ENCODE data around the gene ONECUT2.

ONECUT2 gene

DNA sequence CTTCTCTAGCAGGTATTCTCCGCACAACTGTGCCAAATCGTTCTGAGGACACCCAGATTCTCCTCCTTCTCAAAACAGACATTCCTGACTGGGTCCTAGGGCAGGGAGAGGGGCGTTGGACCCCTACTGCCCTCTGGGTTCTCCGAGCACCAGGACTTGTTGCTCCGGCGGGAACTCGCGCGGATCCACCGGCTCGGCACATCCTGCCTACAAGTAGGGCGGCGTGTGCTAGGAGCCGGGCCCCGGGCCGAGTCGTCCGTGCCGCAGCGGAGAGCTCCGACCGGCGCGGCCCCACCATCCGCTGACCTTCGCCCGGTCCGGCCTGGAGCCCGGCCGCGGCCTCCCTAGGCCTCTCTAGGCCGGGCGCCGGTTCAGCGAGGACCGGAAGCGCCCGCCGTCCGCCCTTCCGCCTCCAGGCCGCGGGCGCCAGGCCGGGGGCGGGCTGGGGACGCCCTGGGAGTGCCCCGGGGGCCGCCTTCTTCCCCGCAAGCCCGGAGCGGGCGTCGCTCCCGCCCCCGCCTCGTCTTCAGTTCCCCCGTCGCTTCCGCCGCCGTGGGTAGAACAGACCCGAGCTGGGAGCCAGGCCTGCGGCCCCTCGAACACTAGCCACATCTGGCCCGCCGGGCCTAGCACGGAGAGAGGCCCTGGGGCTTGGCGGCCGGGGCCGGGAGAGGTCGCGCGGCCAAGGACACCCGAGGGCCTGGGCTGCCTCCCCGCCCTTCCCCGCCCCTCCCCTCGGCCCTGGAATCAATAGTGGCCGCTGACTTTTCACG, 7.6 kb upstream of the ONECUT2 start:
- CTCF ChIA-PET: no interaction called here
- DNase-seq: no peak
- Mint-ChIP-seq H3K4me1 (peaks cover 6% of the 10 kb centered on the region), H3K27me3 (peaks cover 73% of the 10 kb centered on the region), H3K4me3 (no peak overlapping the region), H3K27ac (peak overlapping the region; percentile 24), H3K9me3 (no peaks in the 10 kb centered on the region), H3K36me3 (peaks cover 7% of the 10 kb centered on the region)

DNA sequence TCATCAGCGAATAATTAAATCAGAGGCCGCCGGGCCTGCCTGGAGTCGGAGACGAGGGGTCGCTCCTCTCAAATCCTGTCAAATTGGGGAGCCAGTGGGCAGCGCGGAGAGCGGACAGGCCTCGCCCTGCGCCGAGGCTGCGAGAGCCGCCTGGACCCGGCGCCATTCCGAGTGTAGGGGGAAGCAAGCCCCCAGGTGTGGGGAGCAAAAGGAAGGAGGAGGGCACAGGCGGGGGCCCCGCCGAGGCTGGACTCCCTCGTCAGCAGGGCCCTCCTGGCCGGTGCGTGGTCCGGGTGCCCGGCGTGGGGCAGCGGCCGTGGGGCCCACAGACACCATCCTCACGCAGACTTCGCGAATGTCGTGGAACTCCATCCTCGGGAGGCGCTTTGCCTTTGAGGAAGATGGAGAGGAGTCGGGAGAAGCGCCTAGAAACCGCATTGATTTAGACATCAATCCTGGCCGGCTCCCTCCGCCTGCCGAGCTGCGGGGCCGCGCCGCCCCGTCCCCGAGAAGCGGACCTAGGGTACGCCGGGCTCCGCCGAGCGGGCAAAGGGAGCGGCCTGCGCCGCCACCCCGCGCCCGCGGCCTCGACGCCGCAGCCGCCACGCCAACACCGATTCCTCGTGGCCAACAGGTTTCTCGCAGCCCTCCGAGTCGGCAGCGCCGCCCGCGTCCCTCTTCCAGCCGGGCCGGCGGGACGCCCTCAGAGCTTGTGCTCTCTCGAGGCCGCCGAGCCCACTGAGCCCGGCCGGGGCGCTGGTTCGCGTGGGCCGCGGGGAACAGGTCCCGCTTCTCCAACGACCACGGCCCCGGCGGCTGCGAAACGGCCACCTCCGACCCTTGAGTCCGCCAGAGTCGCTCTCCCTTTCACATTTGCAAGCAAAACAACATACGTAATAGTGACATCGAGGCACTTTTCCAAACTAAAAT, 6.7 kb upstream of the ONECUT2 start:
- no peak for DNase-seq
- Mint-ChIP-seq H3K4me1 (peaks cover 6% of the 10 kb centered on the region), H3K27me3 (peaks cover 81% of the 10 kb centered on the region), H3K4me3 (no peak overlapping the region), H3K9me3 (no peaks in the 10 kb centered on the region), H3K27ac (peak overlapping the region; percentile 59), H3K36me3 (peaks cover 7% of the 10 kb centered on the region)
- CTCF ChIA-PET: no interaction called here

DNA sequence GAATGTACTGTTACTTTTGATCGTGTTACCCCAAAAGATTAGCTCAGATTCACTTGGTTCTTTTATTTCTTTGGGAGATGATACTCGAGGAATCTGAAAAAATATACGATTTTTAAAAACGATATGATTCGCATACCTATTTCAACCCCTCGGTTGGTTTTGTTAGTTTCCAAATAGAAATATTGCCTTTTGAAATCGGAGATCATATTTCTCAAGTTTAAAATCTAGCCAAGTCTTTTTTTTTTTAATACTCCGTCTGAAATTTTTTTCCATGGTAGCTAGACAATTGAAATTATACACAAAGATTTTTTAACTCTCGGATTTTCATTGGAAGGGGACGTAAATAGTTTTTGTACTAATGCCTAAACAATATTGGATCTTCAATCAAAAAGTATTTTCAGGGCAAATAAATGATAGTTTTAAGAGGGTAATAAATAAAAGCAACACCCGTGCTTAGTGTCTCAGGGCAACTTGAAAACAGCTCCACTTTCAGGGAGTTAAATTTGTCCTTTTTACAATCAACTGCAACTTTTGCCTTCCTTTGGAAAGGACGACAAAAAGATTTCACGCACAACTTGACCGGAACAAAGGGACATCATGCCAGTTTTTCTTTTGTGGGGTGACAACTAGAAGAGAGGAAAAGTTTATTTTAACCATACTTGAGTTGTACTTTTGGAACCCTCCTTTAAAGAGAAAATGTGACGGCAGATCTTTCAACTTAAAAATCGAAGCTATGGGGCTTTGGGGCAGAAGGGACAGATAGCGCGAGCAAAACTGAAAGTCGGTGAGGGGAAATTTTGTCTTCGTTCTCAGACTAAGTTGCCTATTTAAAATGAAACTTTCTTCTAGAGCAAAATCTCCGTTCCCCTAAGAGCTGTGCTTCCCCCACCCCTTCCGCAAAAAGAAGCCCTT, 5.8 kb upstream of the ONECUT2 start:
- Mint-ChIP-seq H3K36me3 (peaks cover 7% of the 10 kb centered on the region), H3K9me3 (no peaks in the 10 kb centered on the region), H3K4me1 (peaks cover 7% of the 10 kb centered on the region), H3K27me3 (peaks cover 91% of the 10 kb centered on the region), H3K27ac (peak overlapping the region; percentile 59), H3K4me3 (peak overlapping the region; percentile 31)
- no peak for DNase-seq
- CTCF ChIA-PET: no interaction called here

DNA sequence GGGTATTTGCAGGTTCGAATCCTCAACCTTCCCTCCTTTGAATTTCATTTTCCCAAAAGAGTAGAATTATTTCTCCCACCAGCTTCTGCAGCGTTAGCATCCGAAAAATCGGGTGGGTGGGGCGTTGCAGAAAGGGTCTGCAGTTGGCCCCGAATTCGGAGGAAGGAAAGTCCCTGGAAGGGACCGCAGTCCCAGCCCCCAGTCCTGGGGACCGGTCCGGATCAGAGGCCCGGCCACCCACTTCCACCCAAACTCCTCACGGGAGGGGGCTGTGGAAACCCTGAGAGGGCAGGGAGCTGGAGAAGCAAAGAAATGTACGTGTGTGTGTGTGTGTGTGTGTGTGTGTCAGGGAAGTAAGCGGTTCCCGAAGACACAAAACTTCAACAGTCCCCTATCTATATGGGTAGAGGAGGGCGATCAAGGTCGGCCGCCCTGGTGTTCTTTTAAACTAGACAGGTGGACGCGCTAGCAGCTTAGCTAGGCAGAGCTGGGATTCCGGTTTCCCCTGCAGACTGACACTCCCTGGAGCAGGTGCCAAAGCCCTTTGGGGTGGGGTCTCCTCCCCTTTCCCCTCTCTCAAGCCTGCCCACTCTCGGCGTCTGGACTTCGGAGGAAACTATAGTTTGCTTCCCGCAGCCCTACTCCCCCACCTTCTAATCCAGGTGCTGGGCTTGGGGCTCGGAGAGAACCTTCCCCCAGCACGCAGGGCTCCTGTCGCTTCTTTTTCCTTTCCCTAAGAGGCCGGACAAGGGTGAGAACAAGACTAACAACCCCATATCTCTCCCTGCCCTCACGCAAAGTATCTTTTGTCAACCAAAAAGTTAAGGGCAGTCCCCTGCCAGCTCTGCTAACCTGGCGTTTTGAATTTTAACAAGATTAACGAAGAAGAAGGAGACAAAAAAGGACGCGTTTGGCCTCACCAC, 4.8 kb upstream of the ONECUT2 start:
- peaks cover 7% of the 10 kb centered on the region for H3K36me3 Mint-ChIP-seq
- peaks cover 92% of the 10 kb centered on the region for H3K27me3 Mint-ChIP-seq
- CTCF ChIA-PET: no interaction called here
- no peak overlapping the region for H3K4me3 Mint-ChIP-seq
- no peak overlapping the region for H3K27ac Mint-ChIP-seq
- no peak for DNase-seq
- no peaks in the 10 kb centered on the region for H3K9me3 Mint-ChIP-seq
- peaks cover 11% of the 10 kb centered on the region for H3K4me1 Mint-ChIP-seq

DNA sequence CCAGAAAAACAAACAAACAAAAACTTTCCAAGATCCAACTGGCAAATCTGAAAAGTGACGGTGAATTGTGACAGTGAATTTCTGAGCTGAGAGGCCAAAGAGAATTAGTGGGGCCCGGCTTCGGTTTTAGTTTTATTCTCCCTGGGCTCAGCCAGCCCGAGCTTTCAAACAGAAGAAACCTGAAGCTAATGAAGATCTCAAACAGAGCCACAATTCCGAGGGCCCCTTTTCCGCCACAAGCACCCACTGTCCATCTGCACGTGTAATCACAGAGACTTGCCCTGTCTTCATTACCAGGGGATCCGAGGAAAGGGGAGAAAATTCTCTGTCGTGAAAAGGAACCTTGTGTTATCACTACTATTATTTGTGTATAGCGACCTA, 4.2 kb upstream of the ONECUT2 start:
- H3K4me1 Mint-ChIP-seq: peaks cover 13% of the 10 kb centered on the region
- CTCF ChIA-PET: no interaction called here
- peaks cover 7% of the 10 kb centered on the region for H3K36me3 Mint-ChIP-seq
- DNase-seq: no peak
- no peak overlapping the region for H3K27ac Mint-ChIP-seq
- H3K4me3 Mint-ChIP-seq: no peak overlapping the region
- H3K9me3 Mint-ChIP-seq: no peaks in the 10 kb centered on the region
- peaks cover 95% of the 10 kb centered on the region for H3K27me3 Mint-ChIP-seq

DNA sequence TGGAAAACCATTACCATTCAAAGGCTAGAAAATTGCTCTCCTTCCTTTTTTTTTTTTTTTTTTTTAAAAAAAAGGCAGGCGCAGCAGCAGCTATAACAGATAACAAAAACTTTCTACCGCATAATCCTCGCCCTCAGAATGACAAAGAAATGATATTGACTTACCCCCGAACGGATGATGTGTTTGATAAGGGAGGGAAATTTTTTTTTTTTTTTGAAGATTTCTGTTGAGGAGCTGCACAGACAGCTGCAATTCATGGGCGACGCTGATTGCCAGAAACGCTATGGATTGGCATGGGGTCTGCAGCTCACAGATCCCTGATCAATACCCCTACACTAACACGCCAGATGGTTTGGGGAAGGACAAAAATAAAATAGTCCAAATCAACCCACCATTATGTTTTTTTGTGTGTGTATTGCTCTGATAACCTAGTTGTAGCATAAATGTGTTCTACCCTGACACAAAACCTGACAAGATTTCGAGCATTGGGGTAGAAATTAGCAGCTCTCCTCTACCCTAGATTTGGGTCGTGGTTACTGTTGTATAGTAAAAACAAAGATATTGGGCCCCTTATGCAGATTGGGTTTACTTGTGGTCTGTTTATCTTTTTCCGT, 3.6 kb upstream of the ONECUT2 start:
- Mint-ChIP-seq H3K4me3 (no peak overlapping the region), H3K36me3 (peaks cover 7% of the 10 kb centered on the region), H3K9me3 (no peaks in the 10 kb centered on the region), H3K4me1 (peaks cover 17% of the 10 kb centered on the region), H3K27ac (no peak overlapping the region), H3K27me3 (peaks cover 96% of the 10 kb centered on the region)
- no peak for DNase-seq
- CTCF ChIA-PET: no interaction called here

DNA sequence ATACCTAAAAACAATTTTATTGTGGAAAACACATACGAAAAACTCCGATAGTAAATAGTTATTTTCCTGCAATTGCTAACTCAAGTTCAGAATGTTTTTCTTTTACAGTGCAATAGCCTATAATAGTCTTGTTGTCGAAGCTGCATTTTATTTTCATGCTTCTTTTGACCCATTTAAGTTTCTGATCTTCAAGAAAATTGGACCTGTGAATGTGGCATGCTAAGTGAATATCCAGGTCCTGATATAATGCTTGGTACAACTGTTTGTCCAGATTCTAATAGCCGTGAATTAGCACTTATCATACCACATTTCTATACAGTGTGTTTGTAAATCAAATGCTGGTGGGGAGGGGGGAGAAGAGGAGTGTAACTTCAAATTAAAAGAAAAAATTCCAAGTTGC, 3.0 kb upstream of the ONECUT2 start:
- H3K4me3 Mint-ChIP-seq: no peak overlapping the region
- no peak overlapping the region for H3K27ac Mint-ChIP-seq
- H3K9me3 Mint-ChIP-seq: no peaks in the 10 kb centered on the region
- peaks cover 96% of the 10 kb centered on the region for H3K27me3 Mint-ChIP-seq
- peaks cover 22% of the 10 kb centered on the region for H3K4me1 Mint-ChIP-seq
- DNase-seq: no peak
- CTCF ChIA-PET: no interaction called here
- peaks cover 12% of the 10 kb centered on the region for H3K36me3 Mint-ChIP-seq

DNA sequence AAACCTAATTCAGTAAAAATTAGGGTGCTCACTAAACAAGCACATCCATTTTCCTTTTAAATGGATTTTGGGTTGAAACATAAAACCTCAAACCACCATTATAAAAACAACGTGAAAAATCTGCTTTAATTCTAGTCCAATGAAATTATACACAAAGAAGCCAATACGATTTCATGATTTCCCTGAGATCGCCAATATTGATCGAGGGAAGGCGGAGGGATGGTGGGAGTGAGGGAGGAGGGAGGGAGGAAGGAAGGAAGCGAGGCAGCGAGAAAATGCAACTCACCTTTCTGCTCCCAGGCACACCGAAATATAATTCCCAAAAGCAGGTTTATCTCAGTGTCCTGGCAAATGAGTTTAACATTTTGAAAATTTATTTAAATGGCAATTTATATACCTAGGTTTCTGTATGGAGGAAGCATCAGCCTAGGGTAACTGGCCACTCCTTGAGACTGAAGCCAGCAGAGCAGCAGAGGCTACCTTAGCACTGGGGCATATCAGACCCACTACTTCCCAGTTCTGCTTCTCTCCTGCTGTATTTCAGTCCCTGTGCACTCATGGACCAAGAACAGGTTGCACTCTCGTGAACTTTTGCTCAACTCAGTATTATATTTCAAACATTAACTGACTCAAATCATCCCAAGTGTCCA, 2.3 kb upstream of the ONECUT2 start:
- Mint-ChIP-seq H3K4me1 (peaks cover 27% of the 10 kb centered on the region), H3K4me3 (no peak overlapping the region), H3K9me3 (no peaks in the 10 kb centered on the region), H3K27ac (no peak overlapping the region), H3K27me3 (peaks cover 96% of the 10 kb centered on the region), H3K36me3 (peaks cover 16% of the 10 kb centered on the region)
- no peak for DNase-seq
- CTCF ChIA-PET: interaction anchor here (0.8 kb wide), 1 partner anchor 564 kb away, joined by 3 read pairs; no protein-coding TSS in a partner anchor

DNA sequence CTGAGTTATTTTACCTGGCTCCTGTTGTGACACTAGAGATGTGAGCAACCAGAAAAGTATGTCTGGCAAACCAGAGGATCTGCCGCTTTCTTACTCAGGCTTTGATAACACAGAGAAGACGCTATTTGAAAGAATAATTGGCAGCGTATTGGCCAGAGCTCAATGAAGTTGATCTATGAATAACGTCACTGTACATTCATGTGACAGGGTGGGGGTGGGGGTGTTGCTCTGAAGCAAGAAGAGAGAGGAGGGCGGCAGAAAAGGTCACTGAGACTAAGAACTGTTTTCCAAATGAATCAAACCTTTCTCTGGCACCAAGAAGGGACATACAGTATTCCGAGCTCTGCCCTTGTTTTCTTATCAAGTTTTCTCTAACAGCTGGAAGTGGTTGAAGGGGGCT, 1.7 kb upstream of the ONECUT2 start:
- peaks cover 16% of the 10 kb centered on the region for H3K36me3 Mint-ChIP-seq
- CTCF ChIA-PET: interaction anchor here (0.8 kb wide), 1 partner anchor 564 kb away, joined by 3 read pairs; no protein-coding TSS in a partner anchor
- H3K27me3 Mint-ChIP-seq: peaks cover 96% of the 10 kb centered on the region
- peaks cover 30% of the 10 kb centered on the region for H3K4me1 Mint-ChIP-seq
- no peak overlapping the region for H3K4me3 Mint-ChIP-seq
- H3K27ac Mint-ChIP-seq: no peak overlapping the region
- H3K9me3 Mint-ChIP-seq: no peaks in the 10 kb centered on the region
- no peak for DNase-seq

DNA sequence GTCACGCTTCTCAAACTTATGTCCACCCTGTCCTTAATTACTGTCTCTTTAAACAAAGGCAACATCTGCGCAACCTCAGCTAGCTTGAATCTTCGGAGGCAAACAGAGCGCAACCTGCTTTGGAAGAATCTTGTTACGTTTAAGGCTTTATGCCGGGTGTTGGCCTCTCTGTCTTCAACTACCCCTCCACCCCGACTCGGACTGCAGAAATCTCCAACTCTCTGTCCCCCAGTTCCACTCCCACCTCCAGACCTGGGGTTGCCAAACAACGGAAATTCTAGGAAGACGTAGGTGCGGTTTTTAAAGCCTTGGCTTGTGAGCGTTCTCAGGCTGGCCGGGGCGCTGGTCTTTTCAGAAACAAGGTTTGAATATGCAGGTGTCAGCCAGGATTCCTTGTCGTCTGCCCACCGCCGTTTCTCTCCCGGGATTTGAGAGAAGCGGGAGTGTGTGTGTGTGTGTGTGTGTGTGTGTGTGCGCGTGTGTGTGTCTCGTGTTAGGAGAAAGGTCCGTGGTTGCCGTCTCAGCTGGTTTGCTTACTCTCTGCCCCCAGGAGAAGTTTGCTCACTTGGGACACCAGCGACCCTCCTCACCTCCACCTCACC, 1.1 kb upstream of the ONECUT2 start:
- H3K4me3 Mint-ChIP-seq: no peak overlapping the region
- peaks cover 96% of the 10 kb centered on the region for H3K27me3 Mint-ChIP-seq
- CTCF ChIA-PET: interaction anchor here (0.8 to 1.1 kb wide), 2 partner anchors 128 to 565 kb away, joined by 3 to 4 read pairs; no protein-coding TSS in a partner anchor
- peaks cover 32% of the 10 kb centered on the region for H3K4me1 Mint-ChIP-seq
- no peaks in the 10 kb centered on the region for H3K9me3 Mint-ChIP-seq
- peak overlapping the region; percentile 70 for H3K27ac Mint-ChIP-seq
- DNase-seq: no peak
- peaks cover 15% of the 10 kb centered on the region for H3K36me3 Mint-ChIP-seq

DNA sequence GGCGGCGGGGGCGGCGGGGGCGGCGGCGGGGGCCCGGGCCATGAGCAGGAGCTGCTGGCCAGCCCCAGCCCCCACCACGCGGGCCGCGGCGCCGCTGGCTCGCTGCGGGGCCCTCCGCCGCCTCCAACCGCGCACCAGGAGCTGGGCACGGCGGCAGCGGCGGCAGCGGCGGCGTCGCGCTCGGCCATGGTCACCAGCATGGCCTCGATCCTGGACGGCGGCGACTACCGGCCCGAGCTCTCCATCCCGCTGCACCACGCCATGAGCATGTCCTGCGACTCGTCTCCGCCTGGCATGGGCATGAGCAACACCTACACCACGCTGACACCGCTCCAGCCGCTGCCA, 644 bp downstream of the ONECUT2 start:
- Mint-ChIP-seq H3K36me3 (peaks cover 12% of the 10 kb centered on the region), H3K9me3 (no peaks in the 10 kb centered on the region), H3K27ac (peak overlapping the region; percentile 71), H3K27me3 (peaks cover 96% of the 10 kb centered on the region), H3K4me1 (peaks cover 27% of the 10 kb centered on the region), H3K4me3 (peak overlapping the region; percentile 44)
- DNase-seq: no peak
- CTCF ChIA-PET: no interaction called here

DNA sequence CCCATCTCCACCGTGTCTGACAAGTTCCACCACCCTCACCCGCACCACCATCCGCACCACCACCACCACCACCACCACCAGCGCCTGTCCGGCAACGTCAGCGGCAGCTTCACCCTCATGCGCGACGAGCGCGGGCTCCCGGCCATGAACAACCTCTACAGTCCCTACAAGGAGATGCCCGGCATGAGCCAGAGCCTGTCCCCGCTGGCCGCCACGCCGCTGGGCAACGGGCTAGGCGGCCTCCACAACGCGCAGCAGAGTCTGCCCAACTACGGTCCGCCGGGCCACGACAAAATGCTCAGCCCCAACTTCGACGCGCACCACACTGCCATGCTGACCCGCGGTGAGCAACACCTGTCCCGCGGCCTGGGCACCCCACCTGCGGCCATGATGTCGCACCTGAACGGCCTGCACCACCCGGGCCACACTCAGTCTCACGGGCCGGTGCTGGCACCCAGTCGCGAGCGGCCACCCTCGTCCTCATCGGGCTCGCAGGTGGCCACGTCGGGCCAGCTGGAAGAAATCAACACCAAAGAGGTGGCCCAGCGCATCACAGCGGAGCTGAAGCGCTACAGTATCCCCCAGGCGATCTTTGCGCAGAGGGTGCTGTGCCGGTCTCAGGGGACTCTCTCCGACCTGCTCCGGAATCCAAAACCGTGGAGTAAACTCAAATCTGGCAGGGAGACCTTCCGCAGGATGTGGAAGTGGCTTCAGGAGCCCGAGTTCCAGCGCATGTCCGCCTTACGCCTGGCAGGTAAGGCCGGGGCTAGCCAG, 1.2 kb downstream of the ONECUT2 start:
- Mint-ChIP-seq H3K27ac (peak overlapping the region; percentile 73), H3K36me3 (peaks cover 12% of the 10 kb centered on the region), H3K4me1 (peaks cover 29% of the 10 kb centered on the region), H3K27me3 (peaks cover 96% of the 10 kb centered on the region), H3K9me3 (no peaks in the 10 kb centered on the region), H3K4me3 (peak overlapping the region; percentile 44)
- CTCF ChIA-PET: no interaction called here
- no peak for DNase-seq

Measured in activated naive CD4-positive, alpha-beta T cell treated with anti-CD3 and anti-CD28 coated beads, Interleukin-2, amount 10 ng/mL, durations not matched to agents 7 days and 5 days (primary cell).